CD14-positive monocyte (primary cell): Measurements from ENCODE around the gene CHMP4B. TPM values are rescaled to one million over a fixed set of nuclear protein-coding genes. Genes with fewer than 3 reads are reported as not detected.

Experiments used
- DNase-seq, 3 donors: peaks; one replicate each; pipeline ENCODE4 v3.0.0-alpha.2; 2011 to 2022
- H2AFZ ChIP-seq: 2 replicates; pipeline ENCODE4 v1.6.0; 2012; ENCODE audit warnings: mild to moderate bottlenecking, low read depth, low read length, inconsistent platforms; ENCODE audit not compliant: insufficient read depth, poor library complexity, severe bottlenecking
- H3K27ac ChIP-seq, 2 donors: 1 replicate in 1 of 2; 2 replicates in 1 of 2; pipeline ENCODE4 v1.5.1; 2012 to 2013; ENCODE audit warnings: low read length in 2 of 2, control low read depth in 1 of 2, inconsistent platforms in 1 of 2, low read depth in 1 of 2, mild to moderate bottlenecking in 1 of 2
- H3K27me3 ChIP-seq, 2 donors: one replicate each; pipeline versions ENCODE4 v1.6.0 to v1.6.1; 2011 to 2013; ENCODE audit warnings: low read length in 2 of 2; ENCODE audit not compliant: control insufficient read depth in 2 of 2, insufficient read depth in 2 of 2
- H3K36me3 ChIP-seq, 2 donors: replicated peaks in 1 of 2; 1 replicate in 1 of 2; 2 replicates in 1 of 2; pipeline versions ENCODE4 v1.5.1 to v1.6.1; 2012 to 2013; ENCODE audit warnings: low read length in 2 of 2, control low read depth in 1 of 2, inconsistent platforms in 1 of 2, mild to moderate bottlenecking in 1 of 2; ENCODE audit not compliant: insufficient read depth in 2 of 2, control insufficient read depth in 1 of 2
- H3K4me1 ChIP-seq, 2 donors: 1 replicate in 1 of 2; 2 replicates in 1 of 2; pipeline versions ENCODE4 v1.5.1 to v1.6.1; 2012 to 2013; ENCODE audit warnings: low read length in 2 of 2, control low read depth in 1 of 2, inconsistent platforms in 1 of 2, mild to moderate bottlenecking in 1 of 2, moderate library complexity in 1 of 2; ENCODE audit not compliant: insufficient read depth in 2 of 2, control insufficient read depth in 1 of 2
- H3K4me2 ChIP-seq: replicated peaks from 2 replicates; pipeline ENCODE3; 2012; ENCODE audit warnings: low read length, moderate library complexity, mild to moderate bottlenecking; ENCODE audit not compliant: poor library complexity, severe bottlenecking; ENCODE audit errors: extremely low read depth
- H3K4me3 ChIP-seq, 3 experiments: fragments of 200-600 bp in 1 of 3; sonication (generic) in 1 of 3; replicated peaks in 1 of 3; 1 replicate in 2 of 3; 2 replicates in 1 of 3; pipeline ENCODE4 v1.5.1; 2011 to 2013; ENCODE audit warnings: low read length in 3 of 3, mild to moderate bottlenecking in 3 of 3, control low read depth in 2 of 3, low read depth in 2 of 3, inconsistent platforms in 1 of 3, moderate library complexity in 1 of 3
- H3K79me2 ChIP-seq: 2 replicates; pipeline ENCODE4 v1.6.0; 2012; ENCODE audit warnings: mild to moderate bottlenecking, control low read depth, inconsistent platforms, low read length, moderate library complexity; ENCODE audit not compliant: insufficient read depth
- H3K9ac ChIP-seq: 2 replicates; pipeline ENCODE4 v1.6.0; 2017; ENCODE audit warnings: low read length, mild to moderate bottlenecking; ENCODE audit not compliant: insufficient read depth, poor library complexity, severe bottlenecking
- H3K9me3 ChIP-seq, 2 donors: replicated peaks in 1 of 2; 1 replicate in 1 of 2; 2 replicates in 1 of 2; pipeline versions ENCODE4 v1.5.1 to v1.6.1; 2012 to 2013; ENCODE audit warnings: low read length in 2 of 2, control low read depth in 1 of 2; ENCODE audit not compliant: control insufficient read depth in 1 of 2, insufficient read depth in 1 of 2
- H4K20me1 ChIP-seq: 2 replicates; pipeline ENCODE4 v1.6.0; 2012; ENCODE audit warnings: mild to moderate bottlenecking, low read length, control low read depth, moderate library complexity; ENCODE audit not compliant: insufficient read depth
- H3K27ac Mint-ChIP-seq, 7 donors: one replicate each; pipeline ENCODE4 v1.8.0; 2020; ENCODE audit warnings: mild to moderate bottlenecking in 7 of 7, mixed read lengths in 7 of 7, moderate library complexity in 6 of 7, inconsistent platforms in 2 of 7
- H3K27me3 Mint-ChIP-seq, 3 donors: one replicate each; pipeline ENCODE4 v1.8.0; 2021 to 2022; ENCODE audit warnings: low read depth in 3 of 3, mild to moderate bottlenecking in 3 of 3, mixed read lengths in 3 of 3, moderate library complexity in 3 of 3, inconsistent platforms in 1 of 3
- H3K36me3 Mint-ChIP-seq, 2 donors: one replicate each; pipeline ENCODE4 v1.8.0; 2020; ENCODE audit warnings: mixed read lengths in 2 of 2, inconsistent platforms in 1 of 2, mild to moderate bottlenecking in 1 of 2
- H3K4me1 Mint-ChIP-seq: one replicate; pipeline ENCODE4 v1.8.0; 2020; ENCODE audit warnings: mild to moderate bottlenecking, mixed read lengths
- H3K4me3 Mint-ChIP-seq, 2 donors: one replicate each; pipeline ENCODE4 v1.8.0; 2020; ENCODE audit warnings: mild to moderate bottlenecking in 2 of 2, mixed read lengths in 2 of 2, moderate library complexity in 1 of 2
- H3K9me3 Mint-ChIP-seq, 7 donors: one replicate each; pipeline ENCODE4 v1.8.0; 2020 to 2022; ENCODE audit warnings: mixed read lengths in 7 of 7, mild to moderate bottlenecking in 6 of 7, moderate library complexity in 6 of 7, inconsistent platforms in 2 of 7
- WGBS: methylation state at CpG from one replicate; pipeline ENCODE4 v1.1.5; 2013; ENCODE audit warnings: missing lambda C conversion rate; ENCODE audit not compliant: insufficient coverage; 5-methylcytosine and 5-hydroxymethylcytosine counted together
- intact Hi-C, 2 donors: fragments of 100-400 bp; cut with micrococcal nuclease; formaldehyde crosslinking; loops; one replicate each; pipeline versions ENCODE4 v1.15.0 to v1.15.1; 2023
- polyA plus RNA-seq, 3 donors: library from polyadenylated mRNA; depleted of rRNA in 1 of 3; unstranded in 2 of 3; stranded (reverse) in 1 of 3; fragments of 300-500 nt in 2 of 3; fragments of >200 nt in 1 of 3; fragmentation: Illumina TruSeq in 2 of 3; gene quantifications; 1 replicate in 2 of 3; 2 replicates in 1 of 3; pipeline ENCODE4 v1.2.3, GENCODE V29; 2012 to 2021
- TF ChIP-seq, protein P1 (sequence below): fragments of 200-600 bp; IDR thresholded peaks from one replicate; pipeline ENCODE4 v1.8.0; 2022; ENCODE audit warnings: antibody characterized with exemption, mild to moderate bottlenecking

The CHMP4B gene
- polyA plus RNA-seq, 3 donors = 7.1 to 181 (median 10.0) TPM

DNA sequence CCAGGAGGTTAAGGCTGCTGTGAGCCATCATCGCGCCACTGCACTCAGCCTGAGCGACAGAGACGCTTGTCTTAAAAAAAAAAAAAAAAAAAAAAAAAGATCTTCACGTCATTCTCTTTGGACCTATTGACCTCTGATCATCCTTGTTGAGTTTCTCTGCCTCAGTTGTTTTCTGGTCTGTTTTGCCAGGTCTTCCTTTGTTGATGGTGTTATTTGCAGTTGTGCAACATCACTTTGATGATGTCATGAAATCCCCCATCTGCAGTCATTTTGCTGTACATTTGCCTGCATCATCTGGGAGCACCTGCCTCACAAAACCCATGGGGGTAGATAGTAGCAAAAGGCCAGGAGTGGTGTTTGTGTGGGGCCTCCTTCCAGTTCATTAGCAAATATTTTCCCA, 39.2 kb upstream of the CHMP4B start:
- Histone ChIP-seq H3K9ac (no peak overlapping the region), H3K27me3 (no peaks in the 10 kb centered on the region), H3K4me1 (peaks cover 0 to 6% of the 10 kb centered on the region in 2 donors), H2AFZ (no peak overlapping the region), H3K79me2 (no peaks in the 10 kb centered on the region), H3K36me3 (peaks cover 16 to 21% of the 10 kb centered on the region in 2 donors), H4K20me1 (no peaks in the 10 kb centered on the region), H3K27ac (no peak overlapping the region), H3K9me3 (no peaks in the 10 kb centered on the region), H3K4me3 (no peak overlapping the region), H3K4me2 (no peak overlapping the region)
- 100% methylated on average over 4 of the region's 5 CpGs for WGBS
- peaks cover 10% of the 10 kb centered on the region for H3K4me1 Mint-ChIP-seq
- TF ChIP-seq, protein P1, sequence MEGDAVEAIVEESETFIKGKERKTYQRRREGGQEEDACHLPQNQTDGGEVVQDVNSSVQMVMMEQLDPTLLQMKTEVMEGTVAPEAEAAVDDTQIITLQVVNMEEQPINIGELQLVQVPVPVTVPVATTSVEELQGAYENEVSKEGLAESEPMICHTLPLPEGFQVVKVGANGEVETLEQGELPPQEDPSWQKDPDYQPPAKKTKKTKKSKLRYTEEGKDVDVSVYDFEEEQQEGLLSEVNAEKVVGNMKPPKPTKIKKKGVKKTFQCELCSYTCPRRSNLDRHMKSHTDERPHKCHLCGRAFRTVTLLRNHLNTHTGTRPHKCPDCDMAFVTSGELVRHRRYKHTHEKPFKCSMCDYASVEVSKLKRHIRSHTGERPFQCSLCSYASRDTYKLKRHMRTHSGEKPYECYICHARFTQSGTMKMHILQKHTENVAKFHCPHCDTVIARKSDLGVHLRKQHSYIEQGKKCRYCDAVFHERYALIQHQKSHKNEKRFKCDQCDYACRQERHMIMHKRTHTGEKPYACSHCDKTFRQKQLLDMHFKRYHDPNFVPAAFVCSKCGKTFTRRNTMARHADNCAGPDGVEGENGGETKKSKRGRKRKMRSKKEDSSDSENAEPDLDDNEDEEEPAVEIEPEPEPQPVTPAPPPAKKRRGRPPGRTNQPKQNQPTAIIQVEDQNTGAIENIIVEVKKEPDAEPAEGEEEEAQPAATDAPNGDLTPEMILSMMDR = no peak
- H3K36me3 Mint-ChIP-seq = peaks cover 40 to 55% of the 10 kb centered on the region in 2 donors
- no peak for DNase-seq
- H3K4me3 Mint-ChIP-seq = no peak overlapping the region
- intact Hi-C loops = no loop called here
- H3K9me3 Mint-ChIP-seq = no peaks in the 10 kb centered on the region
- H3K27me3 Mint-ChIP-seq = peaks cover 0 to under 1% (median 0%) of the 10 kb centered on the region in 3 donors
- no peak overlapping the region for H3K27ac Mint-ChIP-seq

DNA sequence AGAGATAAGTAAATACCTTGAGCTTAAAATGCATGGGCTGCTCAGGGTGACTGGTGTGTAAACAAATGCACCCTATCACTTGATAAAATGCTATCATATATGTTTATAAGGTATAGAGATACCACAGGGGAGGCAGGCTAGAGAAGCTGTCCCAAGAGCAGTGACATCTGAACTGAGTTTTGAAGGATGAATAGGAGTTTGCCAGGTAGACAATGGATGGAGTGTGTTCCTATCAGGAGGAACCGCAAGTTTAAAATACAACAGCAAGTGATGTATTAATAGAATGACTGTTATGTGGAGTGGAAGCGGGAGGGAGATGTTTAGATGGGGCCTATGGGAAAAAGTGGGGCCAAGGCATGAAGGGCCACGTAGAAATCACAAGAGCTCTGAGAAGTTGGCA, 38.7 kb upstream of the CHMP4B start:
- Histone ChIP-seq H3K27me3 (no peaks in the 10 kb centered on the region), H3K4me2 (no peak overlapping the region), H3K4me3 (no peak overlapping the region), H3K4me1 (peaks cover 0 to 6% of the 10 kb centered on the region in 2 donors), H3K9ac (no peak overlapping the region), H4K20me1 (no peaks in the 10 kb centered on the region), H3K36me3 (peaks cover 12 to 16% of the 10 kb centered on the region in 2 donors), H2AFZ (no peak overlapping the region), H3K9me3 (no peaks in the 10 kb centered on the region), H3K79me2 (no peaks in the 10 kb centered on the region), H3K27ac (no peak overlapping the region)
- no peaks in the 10 kb centered on the region for H3K9me3 Mint-ChIP-seq
- H3K4me3 Mint-ChIP-seq = no peak overlapping the region
- peak overlapping the region in 2 of 7 donors; percentile 34 to 40 for H3K27ac Mint-ChIP-seq
- DNase-seq = no peak
- H3K36me3 Mint-ChIP-seq = peaks cover 35 to 50% of the 10 kb centered on the region in 2 donors
- WGBS = 100% methylated on average over 3 of the region's 3 CpGs
- TF ChIP-seq, protein P1 = no peak
- H3K27me3 Mint-ChIP-seq = no peaks in the 10 kb centered on the region
- peaks cover 10% of the 10 kb centered on the region for H3K4me1 Mint-ChIP-seq
- intact Hi-C loops = no loop called here
